ENCODE data around the gene NOS1.
"Not testable (repeated sequence)": the region's sequence is repeated elsewhere in the genome, so short reads cannot be mapped to it uniquely, and the experiment has no call there.

- TF ChIP-seq POLR2A, CTCF (IDR thresholded peaks at IDR 0.05): not testable (repeated sequence)
Observed at GRCh38 chr12:117199956-117200744, 161.3 kb downstream of the NOS1 start.

Data from suprapubic skin (tissue), 3 donors.